ENCODE measurements around the gene CTDSP2. TPM values are rescaled to one million over a fixed set of nuclear protein-coding genes. Genes with fewer than 3 reads are reported as not detected.

Gene CTDSP2
- total and polyA plus RNA-seq, 2 of the 8 experiments (the other 6 are each of a cell fraction or from before 2014, with no cell fraction given): 71.3 to 91.7 TPM

DNA sequence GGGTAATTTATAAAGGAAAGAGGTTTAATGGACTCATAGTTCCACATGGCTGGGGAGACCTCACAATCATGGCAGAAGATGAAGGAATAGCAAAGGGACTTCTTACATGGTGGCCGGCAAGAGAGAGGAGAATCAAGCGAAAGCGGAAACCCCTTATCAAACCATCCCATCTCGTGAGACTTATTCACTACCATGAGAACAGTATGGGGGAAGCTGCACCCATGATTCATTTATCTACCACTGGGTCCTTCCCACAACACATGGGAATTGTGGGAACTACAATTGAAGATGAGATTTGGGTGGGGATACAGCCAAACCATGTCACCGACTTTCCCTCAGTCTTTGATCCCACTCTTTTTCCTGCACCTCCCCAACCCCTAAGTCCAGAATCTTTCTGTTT, 12.6 kb upstream of the CTDSP2 start:
- no peak overlapping the region for H2BK20ac ChIP-seq (ENCODE audit: low read length)
- H2BK120ac ChIP-seq (replicated peaks; ENCODE audit: low read depth, low read length): no peak overlapping the region
- no peak overlapping the region for H4K91ac ChIP-seq (replicated peaks; ENCODE audit: insufficient read length, low read length)
- H3K79me2 ChIP-seq (ENCODE audit: control insufficient read depth in 1 of 2, insufficient read depth in 2 of 2, low read length in 2 of 2): no peaks in the 10 kb centered on the region
- no peaks in the 10 kb centered on the region for H3K9me3 ChIP-seq (ENCODE audit: insufficient read depth in 2 of 2, low read depth in 1 of 2, low read length in 1 of 2)
- no peak overlapping the region for H3K23ac ChIP-seq (ENCODE audit: insufficient read length)
- H3K9ac ChIP-seq (replicated peaks in 1 of 4; ENCODE audit: extremely low read depth in 1 of 4, low read depth in 3 of 4, low read length in 3 of 4): no peak overlapping the region
- no peak overlapping the region for H3K56ac ChIP-seq (replicated peaks; ENCODE audit: insufficient read length, low read depth, low read length)
- H4K20me1 ChIP-seq (replicated peaks in 1 of 2; ENCODE audit: control insufficient read depth in 1 of 2, insufficient read depth in 2 of 2, low read length in 2 of 2): no peaks in the 10 kb centered on the region
- H4K5ac ChIP-seq (ENCODE audit: insufficient read length, low read depth, low read length): no peak overlapping the region
- no peak overlapping the region for H2BK12ac ChIP-seq (ENCODE audit: low read depth, low read length)
- no peaks in the 10 kb centered on the region for H3K36me3 ChIP-seq (ENCODE audit: control insufficient read depth in 2 of 4, insufficient read depth in 4 of 4, low read length in 3 of 4)
- CTCF ChIA-PET (ENCODE audit: partially characterized antibody): interaction anchor here (1.0 to 1.2 kb wide), 2 partner anchors 43 to 44 kb away, joined by 3 read pairs; no protein-coding TSS in a partner anchor
- WGBS, 2 experiments (ENCODE audit: extremely low coverage in 1 of 2, insufficient coverage in 1 of 2, insufficient read length in 1 of 2, insufficient replicate concordance in 2 of 2, low coverage in 1 of 2, low lambda C conversion rate in 2 of 2, missing lambda C conversion rate in 1 of 2): 89% methylated on average over 5 of the region's 5 CpGs; no CpG with 5 or more reads in 1 of the 2 experiments
- peaks cover 0 to 5% (median 2%) of the 10 kb centered on the region in 4 experiments; a peak in 3 of 7 replicates for H3K27me3 ChIP-seq (replicated peaks in 1 of 4; ENCODE audit: control insufficient read depth in 3 of 4, extremely low read depth in 1 of 4, insufficient read depth in 3 of 4, low read length in 3 of 4)
- DNase-seq (ENCODE audit: low read depth in 1 of 2, low spot score in 2 of 2): no peak
- H3K23me2 ChIP-seq (ENCODE audit: low read depth, low read length): 0 out of 2 replicates have a peak, but pooled peaks cover 1% of the 10 kb centered on the region
- POLR2A ChIA-PET (ENCODE audit: partially characterized antibody): interaction anchor here (2.8 to 29.9 kb wide), 2 partner anchors 10 to 16 kb away, joined by 7 to 722 read pairs; partner anchors contain the start of gene CTDSP2
- H3K14ac ChIP-seq (ENCODE audit: insufficient read length): no peak overlapping the region
- no peak for FAIRE-seq
- H3K4me3 ChIP-seq (ENCODE audit: extremely low read depth in 1 of 4, insufficient read depth in 2 of 4, low read depth in 3 of 4, low read length in 4 of 4): no peak overlapping the region
- H2AFZ ChIP-seq (ENCODE audit: low read length): no peak overlapping the region
- peaks cover 0 to 3% (median 1%) of the 10 kb centered on the region in 4 experiments; a peak in 1 of 7 replicates for H3K4me1 ChIP-seq (replicated peaks in 1 of 4; ENCODE audit: control insufficient read depth in 3 of 4, insufficient read depth in 4 of 4, low read length in 3 of 4)
- H4K8ac ChIP-seq (ENCODE audit: extremely low read depth, insufficient read depth, low read length): no peak overlapping the region
- H3K4ac ChIP-seq (replicated peaks; ENCODE audit: insufficient read length, low read depth, low read length): no peak overlapping the region
- no peaks in the 10 kb centered on the region for H3K79me1 ChIP-seq (ENCODE audit: low read depth, low read length)
- no peak overlapping the region for H2AK5ac ChIP-seq (ENCODE audit: low read depth, low read length)
- H3K27ac ChIP-seq (ENCODE audit: low read depth, low read length): no peak overlapping the region
- no peak overlapping the region; the same call in 1 of the 2 replicates for H2BK15ac ChIP-seq (ENCODE audit: low read length)
- H3K18ac ChIP-seq (ENCODE audit: extremely low read depth, low read length): no peak overlapping the region
- no peak overlapping the region for H3K4me2 ChIP-seq (ENCODE audit: insufficient read depth in 1 of 2, low read depth in 2 of 2, low read length in 2 of 2)
- H2BK5ac ChIP-seq (ENCODE audit: low read depth, low read length): no peak overlapping the region
- no peak for TF ChIP-seq SIRT6 (IDR thresholded peaks at IDR 0.05; ENCODE audit: low read length)
- TF ChIP-seq EGR1 (IDR thresholded peaks at IDR 0.05; ENCODE audit: borderline replicate concordance, low read depth, low read length): no peak
- TF ChIP-seq TAF1 (IDR thresholded peaks at IDR 0.05; ENCODE audit: low read depth, low read length): no peak
- TF ChIP-seq YY1 (IDR thresholded peaks at IDR 0.05; ENCODE audit: low read depth, low read length): no peak
- no peak for TF ChIP-seq HDAC2 (IDR thresholded peaks at IDR 0.05; ENCODE audit: borderline replicate concordance in 1 of 2, low read depth in 2 of 2, low read length in 2 of 2)
- no peak for TF ChIP-seq PHF8 (conservative IDR thresholded peaks at IDR 0.05; ENCODE audit: low read depth, low read length)
- no peak for TF ChIP-seq NRF1 (IDR thresholded peaks at IDR 0.05; ENCODE audit: low read depth, low read length)
- no peak for TF ChIP-seq JUN (IDR thresholded peaks at IDR 0.05; ENCODE audit: low read depth, low read length)
- TF ChIP-seq TEAD4 (IDR thresholded peaks at IDR 0.05; ENCODE audit: low read depth, low read length): no peak
- TF ChIP-seq, protein P1, sequence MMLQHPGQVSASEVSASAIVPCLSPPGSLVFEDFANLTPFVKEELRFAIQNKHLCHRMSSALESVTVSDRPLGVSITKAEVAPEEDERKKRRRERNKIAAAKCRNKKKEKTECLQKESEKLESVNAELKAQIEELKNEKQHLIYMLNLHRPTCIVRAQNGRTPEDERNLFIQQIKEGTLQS (IDR thresholded peaks at IDR 0.05; ENCODE audit: insufficient read depth, low read depth, low read length): no peak
- TF ChIP-seq POU5F1 (IDR thresholded peaks at IDR 0.05; ENCODE audit: low read depth, low read length): no peak
- no peak for TF ChIP-seq CTBP2 (IDR thresholded peaks at IDR 0.05; ENCODE audit: borderline replicate concordance, insufficient read depth, insufficient read length, low read length)
- TF ChIP-seq BACH1 (IDR thresholded peaks at IDR 0.05; ENCODE audit: low read length): no peak
- no peak for TF ChIP-seq CEBPB (IDR thresholded peaks at IDR 0.05; ENCODE audit: low read depth, low read length)

Measured in H1 (cell line).